GM15510 (cell line): ENCODE measurements around the gene SRP14.

Experiments
- POLR2A ChIP-seq: IDR thresholded peaks from 3 replicates; pipeline ENCODE4 v1.6.1; 2011; ENCODE audit warnings: borderline replicate concordance; ENCODE audit not compliant: insufficient read length; ENCODE audit errors: extremely low read depth

SRP14 gene

GRCh38 chr15:40038638-40039543 lies at the start of gene SRP14:
SRP14 (minus strand) TSS chr15:40039181; CDS start chr15:40039116, 65 bp downstream.
- peak; percentile 90 for TF ChIP-seq POLR2A

- TF ChIP-seq POLR2A, result no peak
Measured at GRCh38 chr15:40087991-40088928, 49.3 kb upstream of the SRP14 start.

- TF ChIP-seq POLR2A, result no peak
Measured at GRCh38 chr15:40087068-40087810, 48.3 kb upstream of the SRP14 start.

GRCh38 chr15:40085266-40085665 lies 46.3 kb upstream of the SRP14 start:
- TF ChIP-seq POLR2A, result no peak

GRCh38 chr15:40084650-40085049 lies 45.7 kb upstream of the SRP14 start:
- no peak for TF ChIP-seq POLR2A

GRCh38 chr15:40082195-40082883 lies 43.4 kb upstream of the SRP14 start:
- TF ChIP-seq POLR2A, result no peak

- no peak for TF ChIP-seq POLR2A
Measured at GRCh38 chr15:40081691-40082194, 42.8 kb upstream of the SRP14 start.

- no peak for TF ChIP-seq POLR2A
Measured at GRCh38 chr15:40080847-40081246, 41.9 kb upstream of the SRP14 start.

GRCh38 chr15:40080104-40080503 lies 41.1 kb upstream of the SRP14 start:
- TF ChIP-seq POLR2A, result no peak

- no peak for TF ChIP-seq POLR2A
Measured at GRCh38 chr15:40079456-40079855, 40.5 kb upstream of the SRP14 start.

- no peak for TF ChIP-seq POLR2A
Measured at GRCh38 chr15:40075298-40076044, 36.5 kb upstream of the SRP14 start.

- no peak for TF ChIP-seq POLR2A
Measured at GRCh38 chr15:40072216-40072990, 33.4 kb upstream of the SRP14 start.
